Calu3 (cell line): ENCODE data around the gene LRP5. TPM values are rescaled to one million over a fixed set of nuclear protein-coding genes. Genes with fewer than 3 reads are reported as not detected.

Experiments used
- BruUV-seq: library from RNA; stranded (reverse); fragments of 400-500 nt; replicated peaks from 2 replicates; lab custom pipeline; 2021; lab: Mats Ljungman, UMichigan
- CTCF ChIA-PET: fragments of 300-600 bp; sonication (Branson Sonifier 250); formaldehyde crosslinking; loops from one replicate; lab custom pipeline; 2022; ENCODE audit warnings: antibody characterized with exemption; lab: Charles Lee
- DNase-seq: peaks from one replicate; pipeline ENCODE4 v3.0.0; 2022
- H3K27ac Mint-ChIP-seq: one replicate; pipeline ENCODE4 v1.8.0; 2022; ENCODE audit warnings: mixed read lengths; ENCODE audit not compliant: unreplicated experiment
- H3K27me3 Mint-ChIP-seq: one replicate; pipeline ENCODE4 v1.8.0; 2022; ENCODE audit warnings: mixed read lengths; ENCODE audit not compliant: unreplicated experiment
- H3K36me3 Mint-ChIP-seq: one replicate; pipeline ENCODE4 v1.8.0; 2022; ENCODE audit warnings: mild to moderate bottlenecking, moderate library complexity, mixed read lengths; ENCODE audit not compliant: insufficient read depth, unreplicated experiment
- H3K4me1 Mint-ChIP-seq: one replicate; pipeline ENCODE4 v1.8.0; 2022; ENCODE audit warnings: mild to moderate bottlenecking, low read depth, mixed read lengths; ENCODE audit not compliant: unreplicated experiment
- H3K4me3 Mint-ChIP-seq: one replicate; pipeline ENCODE4 v1.8.0; 2022; ENCODE audit warnings: mild to moderate bottlenecking, low read depth, moderate library complexity, mixed read lengths; ENCODE audit not compliant: unreplicated experiment
- H3K9me3 Mint-ChIP-seq: one replicate; pipeline ENCODE4 v1.8.0; 2022; ENCODE audit warnings: low read depth, mixed read lengths; ENCODE audit not compliant: unreplicated experiment
- intact Hi-C: fragments of 100-400 bp; cut with micrococcal nuclease; formaldehyde crosslinking; loops from one replicate; pipeline ENCODE4 v1.10.0; 2022; ENCODE audit not compliant: unreplicated experiment
- total RNA-seq: library from RNA; stranded (reverse); gene quantifications from 2 replicates; pipeline ENCODE4 v1.2.3, GENCODE V29; 2022
- TF ChIP-seq, protein P1 (sequence below): fragments of 200-600 bp; IDR thresholded peaks from one replicate; pipeline ENCODE4 v1.8.0; 2022; ENCODE audit warnings: antibody characterized with exemption; ENCODE audit not compliant: unreplicated experiment

LRP5 gene
- total RNA-seq, 1 experiment from 2014 or later = 82.0 TPM

DNA sequence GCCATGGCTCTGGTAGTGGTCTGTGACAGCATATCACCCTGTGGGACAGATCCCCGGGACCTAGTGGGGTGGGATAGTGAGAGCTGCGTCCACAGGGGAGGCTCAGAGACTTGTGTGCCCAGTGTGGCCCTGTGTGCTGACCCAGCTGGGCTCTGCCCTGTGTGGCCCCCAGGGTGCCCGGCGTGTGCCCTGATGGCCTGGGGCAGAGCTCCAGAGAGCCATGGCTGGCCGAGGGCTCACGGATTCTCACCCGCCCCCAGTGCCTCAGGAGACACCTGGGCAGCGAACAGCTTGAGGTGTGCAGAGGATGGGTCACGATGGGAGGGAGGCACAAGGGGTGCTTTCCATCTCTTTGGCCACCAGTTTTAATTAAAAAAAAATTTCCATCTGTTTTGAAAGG, 11.8 kb downstream of the LRP5 start:
- Mint-ChIP-seq H3K9me3 (no peaks in the 10 kb centered on the region), H3K4me3 (no peak overlapping the region), H3K27me3 (no peaks in the 10 kb centered on the region), H3K27ac (no peak overlapping the region), H3K4me1 (peaks cover 40% of the 10 kb centered on the region), H3K36me3 (peaks cover 5% of the 10 kb centered on the region)
- TF ChIP-seq, protein P1, sequence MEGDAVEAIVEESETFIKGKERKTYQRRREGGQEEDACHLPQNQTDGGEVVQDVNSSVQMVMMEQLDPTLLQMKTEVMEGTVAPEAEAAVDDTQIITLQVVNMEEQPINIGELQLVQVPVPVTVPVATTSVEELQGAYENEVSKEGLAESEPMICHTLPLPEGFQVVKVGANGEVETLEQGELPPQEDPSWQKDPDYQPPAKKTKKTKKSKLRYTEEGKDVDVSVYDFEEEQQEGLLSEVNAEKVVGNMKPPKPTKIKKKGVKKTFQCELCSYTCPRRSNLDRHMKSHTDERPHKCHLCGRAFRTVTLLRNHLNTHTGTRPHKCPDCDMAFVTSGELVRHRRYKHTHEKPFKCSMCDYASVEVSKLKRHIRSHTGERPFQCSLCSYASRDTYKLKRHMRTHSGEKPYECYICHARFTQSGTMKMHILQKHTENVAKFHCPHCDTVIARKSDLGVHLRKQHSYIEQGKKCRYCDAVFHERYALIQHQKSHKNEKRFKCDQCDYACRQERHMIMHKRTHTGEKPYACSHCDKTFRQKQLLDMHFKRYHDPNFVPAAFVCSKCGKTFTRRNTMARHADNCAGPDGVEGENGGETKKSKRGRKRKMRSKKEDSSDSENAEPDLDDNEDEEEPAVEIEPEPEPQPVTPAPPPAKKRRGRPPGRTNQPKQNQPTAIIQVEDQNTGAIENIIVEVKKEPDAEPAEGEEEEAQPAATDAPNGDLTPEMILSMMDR = no peak
- CTCF ChIA-PET = no interaction called here
- no peak for DNase-seq
- no TSS peak for BruUV-seq
- intact Hi-C loops = no loop called here

DNA sequence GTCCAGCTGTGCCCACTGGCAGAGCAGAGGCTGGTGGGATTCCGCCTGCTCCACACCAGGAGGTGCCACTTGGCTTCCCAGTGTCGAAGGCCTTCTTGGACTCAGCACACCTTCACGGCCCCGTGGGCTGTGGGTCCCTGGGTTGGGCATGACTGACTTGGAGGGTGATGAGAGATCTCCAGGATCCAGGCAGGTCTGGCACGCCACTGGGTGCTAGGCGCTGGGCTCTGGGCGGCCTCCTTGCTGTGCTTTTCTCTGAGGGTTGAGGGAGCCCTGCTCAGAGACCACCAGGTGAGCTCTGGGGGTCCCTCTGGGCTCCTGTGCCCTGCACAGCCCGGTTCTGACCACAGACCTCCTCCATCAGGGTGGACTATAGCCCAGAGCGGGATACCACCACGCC, 12.3 kb downstream of the LRP5 start:
- Mint-ChIP-seq H3K27me3 (no peaks in the 10 kb centered on the region), H3K27ac (no peak overlapping the region), H3K4me1 (peaks cover 44% of the 10 kb centered on the region), H3K9me3 (no peaks in the 10 kb centered on the region), H3K36me3 (peaks cover 5% of the 10 kb centered on the region), H3K4me3 (no peak overlapping the region)
- CTCF ChIA-PET = no interaction called here
- BruUV-seq = no TSS peak
- TF ChIP-seq, protein P1 = no peak
- intact Hi-C loops = no loop called here
- no peak for DNase-seq

DNA sequence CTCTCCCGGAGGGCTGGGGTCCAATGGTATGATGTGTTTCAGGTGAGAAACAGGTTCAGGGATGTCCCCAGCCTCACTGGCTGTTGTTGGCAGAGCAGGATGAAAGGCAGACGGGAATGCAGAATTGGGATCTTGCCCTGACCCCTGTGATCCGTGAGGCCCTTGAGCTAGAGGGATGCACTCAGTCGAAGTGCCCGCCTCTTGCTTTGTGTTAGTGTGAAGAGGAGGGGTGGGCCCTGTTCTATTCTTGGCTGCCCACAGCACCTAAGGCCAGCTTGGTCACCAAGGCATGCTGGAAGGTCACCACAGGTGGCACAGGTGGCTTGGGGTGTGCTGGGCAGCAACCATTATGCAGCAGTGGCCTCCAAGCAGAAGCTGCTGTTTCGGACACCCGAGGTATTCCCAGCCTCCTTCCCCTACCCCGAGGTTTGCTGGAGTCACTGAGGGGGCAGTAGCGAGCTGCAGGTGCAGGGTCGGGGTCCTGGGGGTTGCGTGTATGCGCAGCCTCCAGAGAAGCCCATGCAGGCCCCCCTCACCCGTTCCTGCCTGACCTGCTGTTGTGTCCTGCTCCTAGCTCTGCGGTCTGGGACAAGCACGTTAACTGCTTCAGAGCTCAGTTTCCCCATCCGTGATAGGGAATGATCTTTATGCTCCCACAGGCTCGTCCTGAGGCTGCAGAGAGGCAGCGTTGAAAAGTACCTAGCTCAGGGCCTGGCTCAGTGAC, 13.0 kb downstream of the LRP5 start:
- no peak for DNase-seq
- no TSS peak for BruUV-seq
- Mint-ChIP-seq H3K4me1 (peaks cover 47% of the 10 kb centered on the region), H3K27ac (no peak overlapping the region), H3K27me3 (no peaks in the 10 kb centered on the region), H3K4me3 (no peak overlapping the region), H3K36me3 (peaks cover 2% of the 10 kb centered on the region), H3K9me3 (no peaks in the 10 kb centered on the region)
- TF ChIP-seq, protein P1 = no peak
- intact Hi-C loops = no loop called here
- CTCF ChIA-PET = interaction anchor here (0.5 kb wide), 1 partner anchor 70 kb away, joined by 5 read pairs; no protein-coding TSS in a partner anchor

DNA sequence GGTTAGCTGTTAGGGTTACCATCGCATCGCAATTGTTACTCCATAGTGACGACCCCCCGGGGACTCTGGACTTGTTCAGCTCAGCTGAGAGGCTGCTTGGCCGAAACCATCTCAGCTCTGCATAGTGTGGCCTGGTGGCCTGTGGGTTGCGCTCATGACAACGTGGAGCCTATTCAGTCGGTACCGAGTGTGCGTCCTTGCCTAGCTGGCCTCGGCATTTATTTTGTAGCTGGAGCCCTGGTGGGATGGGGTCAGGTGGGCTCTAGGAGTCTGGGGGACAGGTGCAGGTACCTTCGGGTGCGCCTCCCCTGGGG, 13.5 kb downstream of the LRP5 start:
- no peak overlapping the region for H3K27ac Mint-ChIP-seq
- H3K9me3 Mint-ChIP-seq = no peaks in the 10 kb centered on the region
- DNase-seq = no peak
- no peaks in the 10 kb centered on the region for H3K27me3 Mint-ChIP-seq
- peaks cover 45% of the 10 kb centered on the region for H3K4me1 Mint-ChIP-seq
- intact Hi-C loops = no loop called here
- CTCF ChIA-PET = interaction anchor here (0.5 kb wide), 1 partner anchor 69 kb away, joined by 5 read pairs; no protein-coding TSS in a partner anchor
- no peak overlapping the region for H3K4me3 Mint-ChIP-seq
- H3K36me3 Mint-ChIP-seq = no peaks in the 10 kb centered on the region
- TF ChIP-seq, protein P1 = no peak
- BruUV-seq = no TSS peak
